Effector memory CD8-positive, alpha-beta T cell (primary cell): Measurements from ENCODE around the gene LYPLAL1.
A peak's percentile ranks its signal among the peaks of the same experiment; 100 is the strongest.

Source experiments
- ATAC-seq: fragments of 150-1000 bp; cut with Tn5 transposase; replicated peaks from 2 replicates; pipeline ENCODE4 v1.10.0; 2021; ENCODE audit warnings: mild to moderate bottlenecking, moderate library complexity
- DNase-seq, 3 experiments: peaks; one replicate each; pipeline ENCODE4 v3.0.0; 2021
- H3K27ac Mint-ChIP-seq, 2 donors: one replicate each; pipeline ENCODE4 v1.8.0; 2022; ENCODE audit warnings: mild to moderate bottlenecking in 2 of 2, mixed read lengths in 2 of 2, moderate library complexity in 2 of 2
- H3K27me3 Mint-ChIP-seq, 2 donors: one replicate each; pipeline ENCODE4 v1.8.0; 2022; ENCODE audit warnings: mixed read lengths in 2 of 2
- H3K36me3 Mint-ChIP-seq: one replicate; pipeline ENCODE4 v1.8.0; 2022; ENCODE audit warnings: mild to moderate bottlenecking, moderate library complexity, mixed read lengths; ENCODE audit not compliant: insufficient read depth
- H3K4me1 Mint-ChIP-seq, 2 donors: one replicate each; pipeline ENCODE4 v1.8.0; 2022; ENCODE audit warnings: low read depth in 2 of 2, mixed read lengths in 2 of 2
- H3K4me3 Mint-ChIP-seq, 2 donors: one replicate each; pipeline ENCODE4 v1.8.0; 2022; ENCODE audit warnings: mild to moderate bottlenecking in 2 of 2, mixed read lengths in 2 of 2, moderate library complexity in 2 of 2
- H3K9me3 Mint-ChIP-seq, 2 donors: one replicate each; pipeline ENCODE4 v1.8.0; 2022; ENCODE audit warnings: mixed read lengths in 2 of 2
- total RNA-seq, 9 experiments: gene quantifications; one replicate each; lab custom pipeline; 2026; lab: John Stamatoyannopoulos, UW

Gene LYPLAL1
- total RNA-seq = 2.7 to 16.4 (median 12.7) reads per million in 9 experiments

- ATAC-seq (peak; percentile 97), DNase-seq (peak; percentile 81 to 86 (median 85))
- H3K27ac Mint-ChIP-seq = peak within 1 kb of the TSS; percentile 92 to 97
- peaks cover 12% of the 10 kb centered on the region for H3K36me3 Mint-ChIP-seq
- peak within 1 kb of the TSS; percentile 89 to 95 for H3K4me3 Mint-ChIP-seq
- H3K27me3 Mint-ChIP-seq = no peaks in the 10 kb centered on the region
- peaks cover 32 to 39% of the 10 kb centered on the region in 2 donors for H3K4me1 Mint-ChIP-seq
- peaks cover 0 to 5% of the 10 kb centered on the region in 2 donors for H3K9me3 Mint-ChIP-seq
These were observed at the start of gene LYPLAL1 for GRCh38 chr1:219173758-219174459. TSS of gene LYPLAL1 (plus strand) at chr1:219173878. CDS start at chr1:219173891, 13 bp downstream.

- no peaks in the 10 kb centered on the region for H3K4me1 Mint-ChIP-seq
- H3K36me3 Mint-ChIP-seq = no peaks in the 10 kb centered on the region
- no peak overlapping the region for H3K27ac Mint-ChIP-seq
- H3K27me3 Mint-ChIP-seq = peaks cover 0 to 7% of the 10 kb centered on the region in 2 donors
- no peak for ATAC-seq
- H3K9me3 Mint-ChIP-seq = no peaks in the 10 kb centered on the region
- H3K4me3 Mint-ChIP-seq = no peak overlapping the region
- no peak for DNase-seq
These were observed 49.5 kb upstream of the LYPLAL1 start for GRCh38 chr1:219124163-219124562.

DNA sequence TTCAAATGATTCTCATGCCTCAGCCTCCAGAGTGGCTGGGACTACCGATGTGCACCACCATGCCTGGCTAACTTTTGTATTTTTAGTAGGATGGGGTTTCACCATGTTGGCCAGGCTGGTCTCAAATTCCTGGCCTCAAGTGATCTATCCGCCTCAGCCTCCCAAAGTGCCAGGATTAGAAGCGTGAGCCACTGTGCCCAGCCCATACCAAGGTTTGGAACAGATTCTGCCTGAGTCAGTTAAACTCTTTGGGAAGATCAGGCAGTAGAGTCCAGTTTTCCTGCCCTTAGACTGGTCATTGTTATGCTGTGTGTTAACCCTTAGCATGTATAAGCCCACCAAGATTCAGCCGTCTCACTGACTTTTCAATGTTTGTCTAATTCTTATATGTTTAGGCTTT, 48.3 kb upstream of the LYPLAL1 start:
- no peak overlapping the region for H3K4me3 Mint-ChIP-seq
- H3K27ac Mint-ChIP-seq = no peak overlapping the region
- no peaks in the 10 kb centered on the region for H3K9me3 Mint-ChIP-seq
- H3K4me1 Mint-ChIP-seq = no peaks in the 10 kb centered on the region
- H3K36me3 Mint-ChIP-seq = no peaks in the 10 kb centered on the region
- no peak for ATAC-seq
- DNase-seq = no peak
- peaks cover 0 to 7% of the 10 kb centered on the region in 2 donors for H3K27me3 Mint-ChIP-seq

DNA sequence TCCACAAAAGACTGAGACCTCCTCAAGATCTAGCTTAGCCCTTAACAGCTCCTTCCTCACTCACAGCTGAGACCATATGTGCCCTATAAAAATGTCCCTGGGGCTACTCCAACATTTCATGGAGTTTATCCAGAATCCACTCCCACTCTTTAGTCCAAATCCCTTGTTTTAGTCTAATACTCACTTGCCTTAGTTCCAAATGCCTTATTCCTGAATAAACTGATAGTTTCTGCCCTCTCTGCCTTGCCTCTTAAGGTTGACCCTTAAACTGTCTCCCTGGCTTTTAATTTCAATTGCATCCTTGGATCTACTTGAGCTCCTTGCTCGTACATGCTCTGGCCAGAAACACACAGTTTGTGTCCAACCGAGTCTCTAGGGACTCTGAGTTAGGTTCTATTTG, 47.3 kb upstream of the LYPLAL1 start:
- ATAC-seq (no peak), DNase-seq (no peak)
- H3K4me3 Mint-ChIP-seq = no peak overlapping the region
- H3K36me3 Mint-ChIP-seq = no peaks in the 10 kb centered on the region
- H3K27me3 Mint-ChIP-seq = peaks cover 2 to 7% of the 10 kb centered on the region in 2 donors
- no peaks in the 10 kb centered on the region for H3K9me3 Mint-ChIP-seq
- no peak overlapping the region for H3K27ac Mint-ChIP-seq
- H3K4me1 Mint-ChIP-seq = no peaks in the 10 kb centered on the region

DNA sequence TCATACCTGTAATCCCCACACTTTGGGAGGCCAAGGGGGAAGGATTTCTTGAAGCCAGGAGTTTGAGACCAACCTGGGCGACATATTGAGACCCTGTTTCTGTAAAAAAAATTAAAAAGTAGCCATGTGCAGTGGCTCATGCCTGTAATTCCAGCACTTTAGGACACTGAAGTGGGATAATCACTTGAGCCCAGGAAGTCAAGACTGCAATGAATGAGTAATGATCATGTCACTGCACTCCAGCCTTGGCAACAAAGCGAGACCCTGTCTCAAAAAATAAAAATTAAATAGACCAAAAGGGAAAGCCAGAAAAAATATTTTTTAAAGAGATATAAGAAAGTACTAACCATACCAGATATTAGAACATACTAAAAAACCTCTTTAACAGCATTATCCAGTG, 44.7 kb upstream of the LYPLAL1 start:
- no peaks in the 10 kb centered on the region for H3K9me3 Mint-ChIP-seq
- ATAC-seq = no peak
- no peak overlapping the region for H3K27ac Mint-ChIP-seq
- no peak overlapping the region for H3K4me3 Mint-ChIP-seq
- H3K36me3 Mint-ChIP-seq = no peaks in the 10 kb centered on the region
- peaks cover 9 to 12% of the 10 kb centered on the region in 2 donors for H3K27me3 Mint-ChIP-seq
- H3K4me1 Mint-ChIP-seq = no peaks in the 10 kb centered on the region
- no peak for DNase-seq

DNA sequence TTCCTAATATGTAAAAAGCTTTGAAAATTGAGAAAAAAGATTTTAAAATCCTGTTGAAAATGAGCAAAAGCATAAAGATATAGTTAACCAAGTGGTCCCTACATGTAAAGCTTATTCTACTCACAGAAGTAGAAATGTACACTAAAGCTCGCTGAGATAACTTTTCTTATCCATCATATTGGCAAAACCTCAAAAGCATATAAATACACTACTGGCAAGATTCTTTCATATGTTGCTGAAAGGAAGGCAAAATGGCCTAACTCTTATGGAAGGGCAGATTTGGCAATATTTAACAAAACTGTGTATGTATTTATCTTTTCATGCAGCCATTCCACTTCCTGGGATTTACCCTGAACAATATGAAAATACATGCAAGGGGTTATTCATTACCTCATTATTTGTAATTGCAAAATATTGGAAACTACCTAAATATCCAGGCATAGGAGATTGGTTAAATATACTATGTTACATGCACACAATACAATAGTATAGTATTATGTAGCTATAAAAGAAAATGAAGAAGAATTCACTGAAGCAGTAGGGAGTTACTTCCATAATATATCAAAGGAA, 43.2 kb upstream of the LYPLAL1 start:
- Mint-ChIP-seq H3K4me1 (no peaks in the 10 kb centered on the region), H3K27me3 (peaks cover 12 to 13% of the 10 kb centered on the region in 2 donors), H3K4me3 (no peak overlapping the region), H3K27ac (no peak overlapping the region), H3K36me3 (peaks cover 4% of the 10 kb centered on the region), H3K9me3 (peaks cover 0 to 2% of the 10 kb centered on the region in 2 donors)
- no peak for DNase-seq
- ATAC-seq = no peak

DNA sequence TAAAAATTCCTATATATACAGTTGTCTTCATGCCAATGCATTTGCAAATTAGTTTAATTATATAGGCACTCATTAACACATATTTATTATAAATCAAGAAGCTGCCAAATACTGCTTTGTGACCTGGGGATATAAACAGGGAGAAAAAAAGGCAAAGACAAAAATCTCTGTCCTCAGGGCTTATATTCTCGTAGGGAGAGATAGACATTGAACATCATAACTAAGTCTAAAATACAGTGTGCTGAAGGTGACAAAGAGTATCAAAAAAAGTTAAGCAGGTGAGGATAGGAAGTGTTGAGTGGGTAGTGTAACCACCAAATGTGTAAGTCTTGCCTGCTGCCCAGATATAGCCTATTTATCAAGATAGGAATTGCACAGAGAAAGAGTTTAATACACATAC, 40.7 kb upstream of the LYPLAL1 start:
- Mint-ChIP-seq H3K4me3 (no peak overlapping the region), H3K27ac (no peak overlapping the region), H3K36me3 (peaks cover 4% of the 10 kb centered on the region), H3K4me1 (no peaks in the 10 kb centered on the region), H3K27me3 (peaks cover 6 to 12% of the 10 kb centered on the region in 2 donors), H3K9me3 (peaks cover 0 to 2% of the 10 kb centered on the region in 2 donors)
- DNase-seq = no peak
- no peak for ATAC-seq

DNA sequence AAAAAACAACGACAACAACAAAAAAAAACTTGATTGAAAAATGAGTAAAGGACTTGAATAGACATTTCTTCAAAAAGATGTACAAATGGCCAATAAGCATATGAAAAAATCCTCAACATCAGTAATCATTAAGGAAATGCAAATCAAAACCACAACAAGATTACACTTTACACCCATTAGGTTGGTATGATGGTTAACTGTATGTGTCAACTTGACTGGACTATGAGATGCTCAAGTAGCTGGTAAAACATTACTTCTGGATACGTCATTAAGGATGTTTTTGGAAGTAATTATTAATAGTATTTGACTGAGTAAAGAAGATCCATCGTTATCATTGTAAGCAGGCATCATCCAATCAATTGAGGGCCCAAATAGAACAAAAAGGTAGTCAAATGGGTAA, 34.9 kb upstream of the LYPLAL1 start:
- ATAC-seq = no peak

DNA sequence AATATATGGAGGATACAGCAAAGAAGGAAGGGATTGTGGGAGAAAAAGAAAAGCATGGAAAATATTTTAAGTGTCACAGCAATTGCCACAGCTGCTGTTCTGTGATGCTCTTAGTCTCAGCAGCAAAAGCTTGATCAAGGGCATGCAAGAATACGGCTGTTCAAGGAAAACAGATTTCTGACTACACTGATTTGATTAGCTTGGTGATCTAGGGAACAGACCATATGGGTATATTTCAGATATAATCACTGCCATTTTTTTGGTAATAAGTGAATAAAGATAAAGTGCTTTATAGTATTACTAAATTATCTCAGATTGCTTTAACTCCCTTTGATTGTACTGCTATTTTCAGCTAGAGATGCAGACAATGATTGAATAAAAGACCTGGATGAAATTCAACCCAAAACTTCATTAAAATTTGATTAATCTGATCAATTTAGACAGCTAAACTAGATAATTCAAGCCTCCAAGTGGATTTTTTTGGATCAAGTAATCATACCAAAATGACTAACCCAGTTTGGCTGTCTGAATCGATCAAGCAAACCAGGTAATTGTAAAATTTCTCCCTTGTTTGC, 33.3 kb upstream of the LYPLAL1 start:
- no peaks in the 10 kb centered on the region for H3K4me1 Mint-ChIP-seq
- DNase-seq = no peak
- peaks cover 0 to 9% of the 10 kb centered on the region in 2 donors for H3K27me3 Mint-ChIP-seq
- no peak overlapping the region for H3K4me3 Mint-ChIP-seq
- no peak overlapping the region for H3K27ac Mint-ChIP-seq
- H3K9me3 Mint-ChIP-seq = no peaks in the 10 kb centered on the region
- H3K36me3 Mint-ChIP-seq = no peaks in the 10 kb centered on the region
- ATAC-seq = no peak

More for the DNA sequence above, 34.9 kb upstream of the LYPLAL1 start:
- H3K4me3 Mint-ChIP-seq = no peak overlapping the region
- peaks cover 0 to 15% of the 10 kb centered on the region in 2 donors for H3K27me3 Mint-ChIP-seq
- DNase-seq = no peak
- H3K36me3 Mint-ChIP-seq = peaks cover 4% of the 10 kb centered on the region
- H3K27ac Mint-ChIP-seq = no peak overlapping the region
- no peaks in the 10 kb centered on the region for H3K4me1 Mint-ChIP-seq
- H3K9me3 Mint-ChIP-seq = peaks cover 0 to 2% of the 10 kb centered on the region in 2 donors

DNA sequence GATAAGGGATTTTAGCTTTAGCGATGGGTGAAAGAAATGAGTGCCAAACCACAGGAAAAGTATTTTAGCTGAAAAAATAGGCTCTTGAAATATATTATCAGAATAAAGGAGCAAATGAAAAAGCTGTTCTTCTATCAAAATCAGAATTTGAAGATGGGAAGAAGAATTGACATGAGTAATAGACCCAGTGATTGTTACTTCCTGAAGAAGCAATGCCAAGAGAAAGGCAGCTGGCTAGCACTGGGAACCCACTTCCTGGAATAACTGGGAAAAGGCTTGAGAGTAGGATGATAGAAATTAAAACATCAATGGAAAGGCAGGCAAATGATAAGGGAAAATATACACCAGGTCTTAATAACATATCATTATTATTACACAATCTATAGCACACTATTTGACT, 29.9 kb upstream of the LYPLAL1 start:
- Mint-ChIP-seq H3K27me3 (peaks cover 0 to 15% of the 10 kb centered on the region in 2 donors), H3K4me1 (no peaks in the 10 kb centered on the region), H3K4me3 (no peak overlapping the region), H3K9me3 (no peaks in the 10 kb centered on the region), H3K27ac (no peak overlapping the region), H3K36me3 (no peaks in the 10 kb centered on the region)
- DNase-seq (no peak), ATAC-seq (no peak)

DNA sequence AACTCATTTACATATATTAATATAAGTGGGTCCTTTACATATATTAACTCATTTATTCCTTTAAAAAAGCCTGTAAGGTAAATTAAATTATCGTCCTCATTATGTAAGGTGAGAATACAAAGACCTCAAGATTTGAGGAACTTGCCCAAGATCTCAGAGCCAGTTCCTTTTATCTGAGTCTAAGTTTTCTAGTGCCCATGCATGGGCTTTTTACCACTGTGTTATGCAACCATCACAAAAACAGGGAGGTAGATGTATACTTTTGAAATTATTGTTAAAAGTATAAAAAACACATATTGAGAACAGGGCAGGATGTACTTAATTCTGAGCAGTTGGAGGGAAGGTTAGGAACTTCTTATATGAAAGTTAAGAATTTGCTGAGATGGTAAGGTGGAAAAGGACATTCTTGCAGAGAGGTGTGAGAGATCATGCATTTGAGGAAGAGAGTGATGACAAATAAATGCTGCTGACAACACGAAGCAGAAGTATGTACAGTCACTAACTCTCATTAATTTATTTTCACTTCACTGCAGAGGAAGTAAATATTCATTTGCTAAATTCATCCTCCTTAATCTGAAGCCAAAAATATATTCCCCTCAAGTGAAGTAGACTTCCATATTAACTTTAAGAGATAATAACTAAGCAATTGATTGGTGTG, 28.9 kb upstream of the LYPLAL1 start:
- DNase-seq (no peak), ATAC-seq (no peak)
- Mint-ChIP-seq H3K36me3 (no peaks in the 10 kb centered on the region), H3K4me3 (no peak overlapping the region), H3K9me3 (no peaks in the 10 kb centered on the region), H3K27me3 (peaks cover 0 to 20% of the 10 kb centered on the region in 2 donors), H3K27ac (no peak overlapping the region), H3K4me1 (no peaks in the 10 kb centered on the region)

DNA sequence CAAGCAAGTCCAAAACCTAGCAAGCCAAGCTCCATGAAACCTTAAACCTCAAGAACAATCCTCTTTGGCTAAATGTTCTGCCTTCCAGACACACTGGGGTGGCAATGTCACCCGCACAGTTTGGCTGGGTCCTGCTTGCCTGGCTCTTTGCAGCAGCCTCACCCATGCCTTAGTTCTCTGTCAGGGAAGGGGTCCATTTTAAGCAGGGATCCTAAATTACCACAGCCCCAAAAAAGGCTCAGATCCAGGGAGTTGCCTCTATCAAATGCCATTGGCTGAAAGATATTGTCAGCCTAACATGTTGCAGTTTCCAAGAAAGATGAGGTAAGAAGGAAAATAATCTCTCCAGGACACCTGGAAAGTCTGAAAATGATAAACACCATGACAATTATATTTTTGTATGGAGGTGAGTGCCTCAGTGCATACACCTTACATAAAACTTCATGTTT, 26.1 kb upstream of the LYPLAL1 start:
- no peak overlapping the region for H3K27ac Mint-ChIP-seq
- DNase-seq = no peak
- H3K4me3 Mint-ChIP-seq = no peak overlapping the region
- no peaks in the 10 kb centered on the region for H3K36me3 Mint-ChIP-seq
- no peaks in the 10 kb centered on the region for H3K9me3 Mint-ChIP-seq
- no peaks in the 10 kb centered on the region for H3K4me1 Mint-ChIP-seq
- no peak for ATAC-seq
- peaks cover 11 to 18% of the 10 kb centered on the region in 2 donors for H3K27me3 Mint-ChIP-seq

GRCh38 chr1:219149009-219149577, 24.6 kb upstream of the LYPLAL1 start:
- H3K27ac Mint-ChIP-seq = no peak overlapping the region
- ATAC-seq (no peak), DNase-seq (no peak)
- no peaks in the 10 kb centered on the region for H3K36me3 Mint-ChIP-seq
- no peaks in the 10 kb centered on the region for H3K9me3 Mint-ChIP-seq
- H3K4me1 Mint-ChIP-seq = no peaks in the 10 kb centered on the region
- no peak overlapping the region for H3K4me3 Mint-ChIP-seq
- H3K27me3 Mint-ChIP-seq = peaks cover 19 to 25% of the 10 kb centered on the region in 2 donors
